Ishikawa (cell line): Measurements from ENCODE around the gene FAM171A2.

Experiments
- CEBPB ChIP-seq: IDR thresholded peaks from 2 replicates; pipeline ENCODE4 v1.6.1; 2012
- CREB1 ChIP-seq: IDR thresholded peaks from 2 replicates; pipeline ENCODE4 v1.6.1; 2012; ENCODE audit warnings: low read depth
- EGR1 ChIP-seq: IDR thresholded peaks from 2 replicates; pipeline ENCODE4 v1.6.1; 2012
- EP300 ChIP-seq: IDR thresholded peaks from 2 replicates; pipeline ENCODE4 v1.6.1; 2012; ENCODE audit warnings: borderline replicate concordance
- FOXM1 ChIP-seq: IDR thresholded peaks from 2 replicates; pipeline ENCODE4 v1.6.1; 2012; ENCODE audit warnings: low read depth, borderline replicate concordance
- MAX ChIP-seq: IDR thresholded peaks from 2 replicates; pipeline ENCODE4 v1.6.1; 2012
- NFIC ChIP-seq: IDR thresholded peaks from 2 replicates; pipeline ENCODE4 v1.6.1; 2012
- RAD21 ChIP-seq: IDR thresholded peaks from 2 replicates; pipeline ENCODE4 v1.6.1; 2012; ENCODE audit warnings: low read depth
- REST ChIP-seq: IDR thresholded peaks from 2 replicates; pipeline ENCODE4 v1.6.1; 2012; ENCODE audit warnings: low read depth, mild to moderate bottlenecking
- TAF1 ChIP-seq: IDR thresholded peaks from 2 replicates; pipeline ENCODE4 v1.6.1; 2012; ENCODE audit warnings: low read depth, mild to moderate bottlenecking
- TCF12 ChIP-seq: IDR thresholded peaks from 2 replicates; pipeline ENCODE4 v1.6.1; 2012; ENCODE audit warnings: low read depth
- TEAD4 ChIP-seq: IDR thresholded peaks from 2 replicates; pipeline ENCODE4 v1.6.1; 2012
- USF1 ChIP-seq: IDR thresholded peaks from 2 replicates; pipeline ENCODE4 v1.6.1; 2012
- YY1 ChIP-seq: IDR thresholded peaks from 2 replicates; pipeline ENCODE4 v1.6.1; 2012; ENCODE audit warnings: low read depth
- ZBTB7A ChIP-seq: IDR thresholded peaks from 2 replicates; pipeline ENCODE4 v1.6.1; 2012; ENCODE audit warnings: low read depth

FAM171A2 gene

GRCh38 chr17:44386182-44386525 is 22.5 kb upstream of the FAM171A2 start:
- TF ChIP-seq MAX (no peak), EGR1 (no peak), TCF12 (no peak), RAD21 (no peak), USF1 (no peak), NFIC (no peak), FOXM1 (no peak), ZBTB7A (no peak), EP300 (no peak), YY1 (no peak), TAF1 (no peak), CEBPB (no peak), TEAD4 (no peak), CREB1 (no peak), REST (no peak)

- TF ChIP-seq TAF1, result 0 out of 2 replicates have a peak, but pooled peaks have one; percentile 51
- no peak for TF ChIP-seq FOXM1
- 0 out of 2 replicates have a peak, but pooled peaks have one; percentile 12 for TF ChIP-seq RAD21
- TF ChIP-seq TCF12, result 0 out of 2 replicates have a peak, but pooled peaks have one; percentile 14
These were observed 21.9 kb upstream of the FAM171A2 start for GRCh38 chr17:44385287-44386181.

GRCh38 chr17:44384823-44385286 is 21.2 kb upstream of the FAM171A2 start:
- TF ChIP-seq MAX (peak; percentile 90), TCF12 (no peak), USF1 (0 out of 2 replicates have a peak, but pooled peaks have one; percentile 19), ZBTB7A (0 out of 2 replicates have a peak, but pooled peaks have one; percentile 15)

- TF ChIP-seq ZBTB7A, result 0 out of 2 replicates have a peak, but pooled peaks have one; percentile 7
- TF ChIP-seq EP300, result no peak
These were observed 20.7 kb upstream of the FAM171A2 start for GRCh38 chr17:44384281-44384822.

GRCh38 chr17:44383861-44384260 is 20.2 kb upstream of the FAM171A2 start:
- no peak for TF ChIP-seq EGR1
- no peak for TF ChIP-seq RAD21
- no peak for TF ChIP-seq TCF12
- TF ChIP-seq MAX, result no peak
- no peak for TF ChIP-seq YY1

- TF ChIP-seq RAD21 (no peak), YY1 (no peak), USF1 (no peak), CEBPB (no peak), FOXM1 (no peak), TCF12 (no peak), TAF1 (no peak), MAX (no peak), TEAD4 (no peak), EP300 (no peak), ZBTB7A (no peak), REST (no peak), EGR1 (no peak), CREB1 (no peak)
These were observed 19.7 kb upstream of the FAM171A2 start for GRCh38 chr17:44383363-44383762.
